ENCODE results near the gene BCL11A.

BCL11A gene

DNA sequence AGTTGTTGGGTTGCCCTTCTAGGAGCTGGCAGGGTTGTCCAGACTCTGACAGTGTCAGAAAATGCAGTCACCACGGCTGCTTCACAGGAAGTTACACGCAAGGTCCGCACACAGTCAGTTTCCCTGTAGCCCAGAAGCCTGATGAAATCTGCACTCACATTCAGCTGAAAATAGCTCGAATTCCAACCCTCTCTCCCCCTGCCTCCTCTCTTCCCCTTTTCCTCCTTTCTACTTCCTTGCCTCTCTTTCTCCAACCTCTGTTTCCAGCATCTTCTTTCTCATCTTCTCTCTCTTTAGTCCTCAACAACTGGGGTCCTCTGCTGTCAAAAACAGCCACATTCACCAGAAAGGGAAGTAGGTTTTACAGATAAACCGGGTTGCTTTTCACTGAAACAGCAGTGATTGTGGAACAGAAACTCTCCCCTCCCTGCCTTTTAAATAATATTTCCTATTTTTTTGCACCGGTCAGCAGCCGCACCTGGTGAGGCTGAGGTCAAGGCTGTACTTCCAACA is 69.3 kb downstream of the BCL11A start:
- DNase-seq (ENCODE audit: low read depth): no peak

- no peak for DNase-seq (ENCODE audit: low read depth)
Observed at GRCh38 chr2:60483401-60483800, 70.1 kb downstream of the BCL11A start.

DNA sequence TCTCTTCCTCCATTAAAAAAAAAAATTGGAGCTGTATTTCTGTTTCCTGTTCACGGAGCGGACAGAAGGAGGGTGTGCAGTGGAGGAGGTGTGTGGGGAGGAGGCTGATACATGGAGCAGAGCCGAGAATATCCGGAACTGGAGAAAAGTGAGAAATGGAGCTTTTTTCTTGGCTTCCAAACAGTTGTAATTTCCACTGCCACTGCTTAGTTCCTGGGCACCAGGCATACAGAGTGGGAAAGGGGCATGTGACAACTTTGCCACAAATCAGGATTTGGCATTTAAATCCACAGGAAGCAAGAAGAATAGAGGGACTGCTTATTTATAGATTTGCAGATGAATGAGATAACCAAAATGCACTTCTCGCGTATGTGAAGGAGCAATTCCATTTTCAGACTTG is 71.2 kb downstream of the BCL11A start:
- DNase-seq (ENCODE audit: low read depth): no peak

DNA sequence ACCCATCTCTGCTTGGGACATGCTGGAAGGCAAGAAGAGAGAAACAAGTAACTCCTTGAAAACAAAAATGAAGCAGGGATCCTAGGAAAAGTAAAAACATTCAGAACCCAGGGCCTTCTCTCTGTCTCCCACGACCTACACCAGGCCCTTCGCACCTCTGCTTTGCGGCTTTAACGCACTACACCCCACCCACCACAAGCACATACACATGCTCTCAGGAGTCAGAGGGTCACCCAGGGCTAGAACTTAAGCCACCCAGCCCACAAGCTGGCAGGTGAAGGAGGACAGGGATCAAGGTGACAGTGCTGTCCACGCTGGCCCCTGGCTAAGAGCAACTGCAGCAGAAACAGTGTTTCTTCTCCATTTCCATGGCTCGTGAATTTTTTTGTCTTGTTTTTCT is 72.2 kb downstream of the BCL11A start:
- no peak for DNase-seq (ENCODE audit: low read depth)

DNA sequence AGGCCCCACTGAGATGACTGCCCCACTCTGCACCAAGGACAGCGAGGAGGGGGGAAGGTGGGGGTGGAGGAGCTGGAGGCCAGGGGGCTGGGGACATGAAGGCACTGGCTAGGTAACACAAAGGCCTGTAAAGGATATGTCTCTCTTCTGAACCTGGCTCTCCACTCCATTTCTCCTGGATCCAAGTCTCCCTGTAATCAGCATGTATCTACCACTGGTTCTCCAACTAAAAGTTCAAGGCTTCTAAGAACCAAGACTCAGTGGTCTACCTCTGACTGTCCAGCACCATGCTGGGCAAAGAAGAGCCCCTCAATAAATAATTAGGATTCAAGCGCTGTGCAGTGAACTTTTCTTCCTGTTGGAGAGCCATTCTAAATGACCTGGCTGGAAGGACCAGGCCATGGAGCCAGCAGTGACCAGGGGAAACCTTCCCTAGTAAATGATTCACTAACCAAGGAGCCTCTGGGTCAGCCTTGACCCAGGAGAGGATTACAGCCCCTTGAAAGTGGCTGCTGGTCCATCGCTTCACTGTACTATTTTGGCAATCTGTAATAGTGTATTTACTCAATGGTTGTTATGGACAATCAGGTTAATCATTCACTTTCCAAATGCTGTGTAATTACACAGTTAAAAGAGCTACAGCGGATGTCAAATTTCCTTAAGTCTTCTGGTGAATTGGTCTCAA is 73.2 kb downstream of the BCL11A start:
- DNase-seq (ENCODE audit: low read depth): no peak

DNA sequence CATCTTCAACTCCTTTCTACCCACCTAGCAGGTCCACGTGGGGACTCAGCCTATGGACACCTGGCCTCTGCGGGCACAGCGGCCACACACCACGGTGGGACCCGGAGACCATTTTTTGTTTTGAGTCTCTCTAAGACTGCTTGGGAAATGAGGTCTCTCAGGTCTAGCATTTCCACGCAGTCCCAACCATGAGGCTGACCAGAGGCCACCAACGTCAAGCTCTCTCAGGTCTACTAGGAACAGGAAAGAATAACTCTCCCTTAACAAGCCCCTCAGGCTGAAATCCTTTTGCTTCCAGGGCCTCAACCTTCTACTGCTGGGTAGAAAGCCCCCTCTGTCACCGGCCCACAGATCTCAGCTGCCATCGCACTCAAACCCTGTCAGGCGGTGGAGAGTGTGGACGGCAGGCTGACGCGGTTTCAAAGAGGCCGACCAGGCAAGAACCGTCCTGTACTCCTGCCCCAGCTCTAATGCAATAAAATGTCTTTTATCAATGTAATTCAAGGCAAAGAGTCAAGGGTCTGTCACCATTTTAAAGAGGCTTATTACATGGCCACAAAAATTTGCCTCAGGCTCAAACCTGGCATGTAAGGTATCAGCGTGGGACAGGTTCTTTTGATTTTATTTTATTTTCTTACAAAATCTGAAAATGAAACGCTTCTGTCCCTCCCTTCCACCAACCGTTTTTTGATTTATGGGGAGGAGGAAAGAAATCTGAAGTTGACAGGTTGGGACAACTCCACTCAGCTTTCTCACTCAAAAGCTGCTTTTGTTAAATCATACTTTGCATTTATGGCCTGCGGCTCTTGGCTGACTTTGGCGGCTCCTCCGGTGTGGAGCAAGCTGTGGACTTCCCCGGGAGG is 74.0 kb downstream of the BCL11A start:
- DNase-seq (ENCODE audit: low read depth): no peak

DNA sequence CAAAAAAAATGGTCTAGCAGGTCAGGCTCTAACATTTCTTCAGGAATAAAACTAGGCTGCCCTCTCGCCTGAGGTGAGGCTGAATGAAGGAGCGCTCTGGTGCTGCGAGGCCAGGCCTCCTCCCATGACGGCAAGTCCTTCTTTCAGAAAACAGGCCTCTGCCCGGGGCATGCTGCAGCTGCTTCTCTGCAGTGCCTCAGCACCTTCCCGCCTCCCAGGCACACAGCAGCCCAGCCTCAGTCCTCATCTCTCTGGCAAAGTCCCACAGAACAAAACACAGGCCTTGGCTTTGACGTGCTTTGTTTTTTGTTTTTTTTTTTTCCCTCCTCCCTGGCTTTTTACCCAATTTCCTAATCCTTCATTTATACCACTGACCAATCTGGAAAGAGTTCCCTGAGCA is 74.8 kb downstream of the BCL11A start:
- DNase-seq (ENCODE audit: low read depth): no peak

- no peak for DNase-seq (ENCODE audit: low read depth)
Observed at GRCh38 chr2:60476206-60476954, 77.1 kb downstream of the BCL11A start.

GRCh38 chr2:60475123-60475830 is 78.2 kb downstream of the BCL11A start:
- DNase-seq (ENCODE audit: low read depth): no peak

GRCh38 chr2:60474301-60474700 is 79.2 kb downstream of the BCL11A start:
- DNase-seq (ENCODE audit: low read depth): no peak

DNA sequence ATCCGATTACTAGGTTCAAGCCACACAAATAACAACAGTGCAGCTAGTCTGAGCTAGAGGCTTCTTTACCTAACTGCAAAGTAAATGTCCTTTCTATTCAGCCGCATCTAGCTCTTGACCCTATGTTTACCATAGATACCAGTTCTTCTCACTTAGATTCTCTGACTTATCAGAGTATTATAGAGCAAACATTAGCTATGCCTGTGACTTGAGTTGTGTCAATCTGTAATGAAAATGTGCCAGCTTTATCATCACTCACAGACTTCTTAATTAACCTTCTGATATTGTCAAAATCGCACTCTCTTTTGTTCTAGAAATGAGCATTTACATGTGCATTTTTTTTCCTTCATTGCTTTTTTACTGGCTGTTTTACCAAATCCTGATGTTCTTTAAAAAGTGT is 79.9 kb downstream of the BCL11A start:
- DNase-seq (ENCODE audit: low read depth): no peak

DNA sequence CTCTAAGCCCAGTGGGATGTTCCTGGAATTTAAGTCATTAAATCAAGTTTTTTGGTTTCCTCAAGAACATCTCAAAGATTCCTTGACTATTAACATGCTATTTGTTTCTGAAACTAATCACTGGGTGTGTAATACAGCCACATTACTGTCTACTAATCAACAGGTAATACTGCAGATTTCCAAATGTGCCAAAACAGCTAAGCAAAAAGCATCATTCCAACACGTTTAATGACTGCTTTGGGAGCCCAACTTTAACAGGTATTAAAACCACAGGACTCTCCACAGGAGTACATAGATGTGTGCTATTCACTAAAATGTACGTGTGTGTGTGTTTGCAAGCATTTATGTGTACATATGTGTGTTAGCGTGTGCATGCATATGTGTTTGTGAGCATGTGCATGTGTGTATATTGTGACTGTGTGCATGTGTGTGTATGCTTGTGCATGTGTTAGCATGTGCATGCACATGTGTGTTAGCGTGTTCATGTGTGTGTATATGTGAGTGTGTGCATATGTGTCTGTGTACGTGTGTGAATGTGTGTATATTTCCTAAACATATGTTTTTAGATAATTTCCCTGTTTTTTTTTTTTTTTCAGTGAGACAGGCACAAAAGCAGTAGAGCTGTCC is 80.7 kb downstream of the BCL11A start:
- DNase-seq (ENCODE audit: low read depth): no peak

DNA sequence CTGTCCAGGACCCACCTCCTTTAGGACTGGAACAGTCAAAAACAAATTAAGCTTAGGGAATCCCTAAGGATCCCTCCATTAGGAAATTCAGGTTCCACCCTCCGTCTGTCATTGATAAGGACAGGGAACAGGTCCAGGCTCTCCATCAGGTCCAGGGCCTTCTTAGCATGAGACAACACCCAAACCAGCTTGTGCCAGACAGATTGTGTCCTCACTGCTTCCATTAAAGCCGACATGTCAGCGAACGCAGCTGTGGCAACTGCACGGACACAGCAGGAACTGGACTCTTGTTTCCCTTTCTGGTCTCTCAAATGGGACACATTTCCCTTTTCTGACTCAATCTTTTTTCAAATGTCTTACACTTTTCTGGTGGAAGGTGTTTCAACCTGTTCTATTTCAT is 81.4 kb downstream of the BCL11A start:
- DNase-seq (ENCODE audit: low read depth): no peak

DNA sequence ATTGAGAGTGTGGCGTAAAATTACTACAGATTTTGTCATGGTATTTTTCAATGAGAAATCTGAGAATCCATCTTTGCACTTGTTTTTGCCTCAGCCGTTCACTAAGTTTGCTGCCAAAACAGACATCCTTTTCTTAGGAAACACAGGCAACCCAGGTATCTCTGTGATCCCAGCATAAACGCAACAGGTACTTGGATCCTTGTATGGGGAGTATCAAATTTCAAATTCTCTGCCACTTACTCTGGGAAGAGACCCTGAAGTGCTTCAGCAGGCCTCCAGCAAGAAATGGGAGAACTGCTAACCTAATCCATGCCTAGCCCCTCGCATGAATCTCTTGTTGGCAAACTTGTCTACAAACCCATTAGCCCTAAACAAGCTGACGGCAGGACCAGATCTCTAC is 83.1 kb downstream of the BCL11A start:
- DNase-seq (ENCODE audit: low read depth): no peak

DNA sequence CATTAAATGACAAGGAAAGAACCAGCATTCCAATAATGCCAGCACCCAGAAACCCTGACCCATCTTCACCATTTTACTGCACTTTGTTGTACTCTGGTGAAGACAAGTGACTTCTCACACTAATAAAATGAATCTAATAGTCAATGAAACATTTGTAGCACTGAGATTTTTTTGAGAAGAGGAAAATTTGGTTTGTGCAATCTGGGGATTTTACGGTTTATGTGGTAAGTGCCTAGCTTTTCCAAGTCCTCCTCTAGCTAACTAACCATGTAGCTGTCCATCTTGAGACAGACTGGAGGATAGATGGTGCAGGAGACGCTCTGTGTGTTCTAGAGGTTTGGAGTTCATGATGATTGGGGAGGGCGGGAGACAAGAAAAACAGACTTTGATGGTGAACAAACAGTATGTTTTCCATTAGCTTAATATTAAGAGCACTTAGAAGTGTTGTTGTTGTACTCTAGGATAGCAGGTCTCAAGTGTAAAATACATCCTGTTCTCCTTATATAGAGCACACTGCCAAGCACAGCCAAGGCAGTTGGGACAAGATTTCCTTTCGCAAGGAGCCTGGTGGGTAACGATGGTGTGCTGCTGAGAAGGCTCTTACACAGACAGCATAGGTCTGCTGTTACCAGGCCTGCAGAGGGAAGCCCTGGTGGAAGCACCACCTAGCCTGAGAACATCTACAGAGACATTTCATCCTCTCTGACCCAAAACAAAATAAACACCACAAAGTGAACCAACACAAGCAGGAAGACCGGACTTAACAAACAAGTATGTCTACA is 83.7 kb downstream of the BCL11A start:
- no peak for DNase-seq (ENCODE audit: low read depth)

DNA sequence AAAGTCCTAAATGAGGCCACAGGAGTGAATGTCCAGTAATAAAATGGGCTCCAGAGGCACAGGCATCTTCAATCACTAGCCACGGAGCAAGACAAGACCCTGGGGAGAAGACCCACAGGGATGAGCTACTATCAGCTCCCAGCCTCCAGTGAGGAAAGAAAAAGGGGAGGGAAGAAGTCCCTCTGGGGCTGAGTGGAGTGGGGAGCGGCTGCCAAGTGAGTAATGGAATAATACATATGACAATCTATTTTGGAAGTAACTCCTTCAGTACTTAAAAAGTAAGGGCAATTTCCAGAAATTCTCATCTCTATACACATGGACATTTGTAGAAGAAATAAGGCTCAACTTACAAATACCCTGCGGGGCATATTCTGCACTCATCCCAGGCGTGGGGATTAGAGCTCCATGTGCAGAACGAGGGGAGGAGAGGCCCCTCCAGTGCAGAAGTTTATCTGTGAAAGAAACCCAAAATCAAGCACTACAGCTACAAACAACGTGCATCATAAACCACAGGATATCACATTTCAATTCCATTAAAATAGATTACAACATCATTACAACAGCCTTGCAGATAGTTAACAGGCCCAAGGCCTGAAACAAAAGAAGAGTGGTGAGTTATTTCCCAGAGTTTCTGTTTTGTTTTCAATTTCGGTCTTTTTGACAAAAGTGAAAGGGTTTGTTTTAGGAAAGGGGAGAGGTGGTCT is 84.9 kb downstream of the BCL11A start:
- no peak for DNase-seq (ENCODE audit: low read depth)

GRCh38 chr2:60466161-60466702 is 87.2 kb downstream of the BCL11A start:
- no peak for DNase-seq (ENCODE audit: low read depth)

- DNase-seq (ENCODE audit: low read depth): no peak
Observed at GRCh38 chr2:60465736-60466135, 87.7 kb downstream of the BCL11A start.

DNA sequence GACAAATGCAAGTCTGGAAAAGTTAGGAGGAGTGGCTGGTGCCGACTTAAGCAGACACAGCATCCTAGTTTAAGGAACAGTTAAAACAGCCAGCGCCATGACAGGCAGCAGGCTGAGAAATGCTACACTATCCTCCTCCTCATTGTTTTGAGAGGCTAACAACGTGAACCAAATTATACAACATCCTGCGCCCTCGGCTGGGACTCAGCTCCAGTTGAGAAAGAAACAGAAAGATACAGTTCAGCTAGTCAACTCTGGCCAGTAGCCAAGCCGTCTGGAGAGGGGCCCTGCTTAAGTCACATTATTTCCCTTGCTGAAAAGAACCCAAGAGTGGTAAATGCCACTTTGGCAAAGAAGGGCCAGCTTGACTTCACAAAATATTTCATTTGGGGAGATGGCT is 90.2 kb downstream of the BCL11A start:
- DNase-seq (ENCODE audit: low read depth): no peak

Data from stimulated activated CD8-positive, alpha-beta memory T cell treated with anti-CD3 and anti-CD28 coated beads, Interleukin-12 subunit alpha, Interleukin-12 subunit beta, amount 100 ng/mL, for 1 hour (primary cell).